ENCODE measurements around the gene ITGAD.

DNA sequence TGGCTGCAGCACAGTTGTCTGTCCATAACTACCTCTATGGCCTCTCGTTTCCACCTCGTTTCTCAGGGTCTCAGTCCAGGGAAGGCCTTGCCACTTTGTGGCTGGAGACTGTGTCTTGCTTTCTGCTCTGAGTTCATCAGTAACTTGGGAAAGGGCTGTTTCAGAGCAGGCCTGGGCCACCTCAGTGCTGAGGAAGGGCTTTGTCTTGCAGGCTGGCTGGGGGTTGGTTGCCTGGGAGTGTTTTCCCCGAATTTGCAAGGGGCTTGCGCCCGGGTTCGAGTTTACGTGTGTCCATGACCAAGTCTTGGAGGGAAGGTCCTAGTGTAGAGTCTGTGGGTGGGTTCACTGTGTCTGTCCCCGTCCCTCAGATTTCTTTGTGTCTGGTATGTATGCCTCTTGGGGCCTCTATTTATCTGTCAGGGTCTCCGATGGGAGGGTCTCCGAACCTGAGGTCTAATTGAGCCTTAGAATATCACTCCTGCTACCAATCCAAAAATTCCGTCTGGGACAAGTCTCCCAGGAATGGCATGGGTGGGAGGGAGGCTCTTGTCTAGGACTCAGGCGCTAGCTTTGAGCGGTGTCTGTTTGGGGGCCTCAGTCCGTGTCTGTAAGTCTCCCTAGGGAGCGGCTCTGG lies 78.2 kb downstream of the ITGAD start:
- TF ChIP-seq, protein P1, sequence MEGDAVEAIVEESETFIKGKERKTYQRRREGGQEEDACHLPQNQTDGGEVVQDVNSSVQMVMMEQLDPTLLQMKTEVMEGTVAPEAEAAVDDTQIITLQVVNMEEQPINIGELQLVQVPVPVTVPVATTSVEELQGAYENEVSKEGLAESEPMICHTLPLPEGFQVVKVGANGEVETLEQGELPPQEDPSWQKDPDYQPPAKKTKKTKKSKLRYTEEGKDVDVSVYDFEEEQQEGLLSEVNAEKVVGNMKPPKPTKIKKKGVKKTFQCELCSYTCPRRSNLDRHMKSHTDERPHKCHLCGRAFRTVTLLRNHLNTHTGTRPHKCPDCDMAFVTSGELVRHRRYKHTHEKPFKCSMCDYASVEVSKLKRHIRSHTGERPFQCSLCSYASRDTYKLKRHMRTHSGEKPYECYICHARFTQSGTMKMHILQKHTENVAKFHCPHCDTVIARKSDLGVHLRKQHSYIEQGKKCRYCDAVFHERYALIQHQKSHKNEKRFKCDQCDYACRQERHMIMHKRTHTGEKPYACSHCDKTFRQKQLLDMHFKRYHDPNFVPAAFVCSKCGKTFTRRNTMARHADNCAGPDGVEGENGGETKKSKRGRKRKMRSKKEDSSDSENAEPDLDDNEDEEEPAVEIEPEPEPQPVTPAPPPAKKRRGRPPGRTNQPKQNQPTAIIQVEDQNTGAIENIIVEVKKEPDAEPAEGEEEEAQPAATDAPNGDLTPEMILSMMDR (IDR thresholded peaks at IDR 0.05 in 8 of 11, conservative IDR thresholded peaks at IDR 0.05 in 3 of 11): no peak
- no peak for TF ChIP-seq POLR2A (IDR thresholded peaks at IDR 0.05)
